Measurements from ENCODE around the gene RHOF. TPM values are rescaled to one million over a fixed set of nuclear protein-coding genes. Genes with fewer than 3 reads are reported as not detected.

The RHOF gene
- total RNA-seq, 2 donors from 2014 or later, result 9.5 to 23.5 TPM

- WGBS, result 85% methylated on average over 17 of the region's 18 CpGs
- DNase-seq (ENCODE audit: low spot score), result no peak
- TF ChIP-seq POLR2A (IDR thresholded peaks at IDR 0.05) (no peak), CTCF (IDR thresholded peaks at IDR 0.05) (no peak), POLR2AphosphoS5 (IDR thresholded peaks at IDR 0.05) (no peak)
- Histone ChIP-seq H3K27me3 (replicated peaks; ENCODE audit: insufficient read depth) (no peaks in the 10 kb centered on the region), H3K9me3 (no peaks in the 10 kb centered on the region), H3K36me3 (peaks cover 14 to 39% of the 10 kb centered on the region in 2 donors), H3K4me1 (replicated peaks) (no peaks in the 10 kb centered on the region), H3K27ac (no peak overlapping the region), H3K4me3 (no peak overlapping the region)
- intact Hi-C loops (cut with DNase I), result no loop called here
Measured at GRCh38 chr12:121826318-121827150, 33.0 kb upstream of the RHOF start.

- 87% methylated on average over 18 of the region's 18 CpGs for WGBS
- Histone ChIP-seq H3K9me3 (no peaks in the 10 kb centered on the region), H3K27me3 (replicated peaks; ENCODE audit: insufficient read depth) (no peaks in the 10 kb centered on the region), H3K27ac (no peak overlapping the region), H3K36me3 (peaks cover 8 to 29% of the 10 kb centered on the region in 2 donors), H3K4me3 (no peak overlapping the region), H3K4me1 (replicated peaks) (no peaks in the 10 kb centered on the region)
- intact Hi-C loops (cut with DNase I), result no loop called here
- TF ChIP-seq POLR2AphosphoS5 (IDR thresholded peaks at IDR 0.05) (no peak), CTCF (IDR thresholded peaks at IDR 0.05) (no peak), POLR2A (IDR thresholded peaks at IDR 0.05) (no peak)
- no peak for DNase-seq (ENCODE audit: low spot score)
Measured at GRCh38 chr12:121825041-121825523, 31.6 kb upstream of the RHOF start.

GRCh38 chr12:121823727-121824115, 30.2 kb upstream of the RHOF start:
- WGBS, result 73% methylated on average over 12 of the region's 12 CpGs
- Histone ChIP-seq H3K4me3 (no peak overlapping the region), H3K27ac (no peak overlapping the region), H3K9me3 (no peaks in the 10 kb centered on the region), H3K4me1 (replicated peaks) (no peaks in the 10 kb centered on the region), H3K36me3 (peaks cover 14 to 27% of the 10 kb centered on the region in 2 donors), H3K27me3 (replicated peaks; ENCODE audit: insufficient read depth) (no peaks in the 10 kb centered on the region)
- TF ChIP-seq CTCF (IDR thresholded peaks at IDR 0.05), result no peak
- TF ChIP-seq POLR2A (IDR thresholded peaks at IDR 0.05), result no peak
- TF ChIP-seq POLR2AphosphoS5 (IDR thresholded peaks at IDR 0.05), result no peak
- no peak for DNase-seq (ENCODE audit: low spot score)
- intact Hi-C loops (cut with DNase I), result no loop called here

GRCh38 chr12:121823101-121823726, 29.7 kb upstream of the RHOF start:
- no peak for DNase-seq (ENCODE audit: low spot score)
- Histone ChIP-seq H3K9me3 (no peaks in the 10 kb centered on the region), H3K4me3 (no peak overlapping the region), H3K27ac (no peak overlapping the region), H3K27me3 (replicated peaks; ENCODE audit: insufficient read depth) (no peaks in the 10 kb centered on the region), H3K4me1 (replicated peaks) (no peaks in the 10 kb centered on the region), H3K36me3 (peaks cover 17 to 25% of the 10 kb centered on the region in 2 donors)
- TF ChIP-seq POLR2A (IDR thresholded peaks at IDR 0.05) (no peak), CTCF (IDR thresholded peaks at IDR 0.05) (no peak), POLR2AphosphoS5 (IDR thresholded peaks at IDR 0.05) (no peak)
- intact Hi-C loops (cut with DNase I), result no loop called here
- WGBS, result 81% methylated on average over 36 of the region's 36 CpGs

Measured in prostate gland (tissue), 2 donors.